ENCODE measurements around the gene PSPN.

PSPN gene

GRCh38 chr19:6333439-6333838, 42.3 kb downstream of the PSPN start, which contains the start of gene ACER1:
Gene ACER1 (minus strand): TSS chr19:6333612. CDS start chr19:6333551, 61 bp downstream.
- TF ChIP-seq, protein P1, sequence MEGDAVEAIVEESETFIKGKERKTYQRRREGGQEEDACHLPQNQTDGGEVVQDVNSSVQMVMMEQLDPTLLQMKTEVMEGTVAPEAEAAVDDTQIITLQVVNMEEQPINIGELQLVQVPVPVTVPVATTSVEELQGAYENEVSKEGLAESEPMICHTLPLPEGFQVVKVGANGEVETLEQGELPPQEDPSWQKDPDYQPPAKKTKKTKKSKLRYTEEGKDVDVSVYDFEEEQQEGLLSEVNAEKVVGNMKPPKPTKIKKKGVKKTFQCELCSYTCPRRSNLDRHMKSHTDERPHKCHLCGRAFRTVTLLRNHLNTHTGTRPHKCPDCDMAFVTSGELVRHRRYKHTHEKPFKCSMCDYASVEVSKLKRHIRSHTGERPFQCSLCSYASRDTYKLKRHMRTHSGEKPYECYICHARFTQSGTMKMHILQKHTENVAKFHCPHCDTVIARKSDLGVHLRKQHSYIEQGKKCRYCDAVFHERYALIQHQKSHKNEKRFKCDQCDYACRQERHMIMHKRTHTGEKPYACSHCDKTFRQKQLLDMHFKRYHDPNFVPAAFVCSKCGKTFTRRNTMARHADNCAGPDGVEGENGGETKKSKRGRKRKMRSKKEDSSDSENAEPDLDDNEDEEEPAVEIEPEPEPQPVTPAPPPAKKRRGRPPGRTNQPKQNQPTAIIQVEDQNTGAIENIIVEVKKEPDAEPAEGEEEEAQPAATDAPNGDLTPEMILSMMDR (IDR thresholded peaks at IDR 0.05; ENCODE audit: insufficient read depth, missing control alignments): no peak
- no peak for DNase-seq (ENCODE audit: insufficient read length, low spot score)
- FAIRE-seq: no peak

DNA sequence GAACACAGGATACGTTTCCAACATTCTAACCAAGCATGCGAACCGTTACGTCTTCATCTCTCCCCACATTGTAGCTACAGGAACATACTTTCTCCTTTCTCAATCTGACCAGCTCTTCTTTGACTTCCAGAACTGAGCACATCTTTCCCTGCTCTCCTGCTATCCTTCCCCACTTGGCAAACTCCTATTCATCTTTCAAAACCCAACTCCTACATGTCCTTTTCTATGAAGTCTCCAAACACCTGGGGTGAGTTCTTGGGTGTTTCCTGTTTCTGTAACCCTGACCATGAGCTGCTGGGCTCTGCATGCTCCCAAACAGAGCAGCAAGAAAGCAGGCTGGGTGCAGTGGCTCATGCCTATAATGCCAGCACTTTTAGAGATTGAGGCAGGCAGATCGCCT, 48.9 kb downstream of the PSPN start:
- no peak for FAIRE-seq
- TF ChIP-seq, protein P1 (IDR thresholded peaks at IDR 0.05; ENCODE audit: insufficient read depth, missing control alignments): no peak
- DNase-seq (ENCODE audit: insufficient read length, low spot score): no peak

- TF ChIP-seq, protein P1 (IDR thresholded peaks at IDR 0.05; ENCODE audit: insufficient read depth, missing control alignments): no peak
- DNase-seq (ENCODE audit: insufficient read length, low spot score): no peak
- FAIRE-seq: no peak
Measured at GRCh38 chr19:6325614-6326013, 50.1 kb downstream of the PSPN start.
